Effector CD8-positive, alpha-beta T cell (primary cell): ENCODE measurements around the gene CXorf51B.
"Not testable (repeated sequence)": the region's sequence is repeated elsewhere in the genome, so short reads cannot be mapped to it uniquely, and the experiment has no call there.

Experiments used
- DNase-seq: peaks from one replicate; lab custom pipeline; 2025; lab: John Stamatoyannopoulos, UW
- total RNA-seq, 4 experiments: gene quantifications; one replicate each; lab custom pipeline; 2026; lab: John Stamatoyannopoulos, UW

The CXorf51B gene
- 0 reads per million in 4 experiments for total RNA-seq

- DNase-seq = not testable (repeated sequence)
These were observed at the start of gene CXorf51B for GRCh38 chrX:146809471-146809870. Gene CXorf51B (plus strand): TSS chrX:146809771. CDS start chrX:146809792, 21 bp downstream.

GRCh38 chrX:146814644-146815043 is 5.1 kb downstream of the CXorf51B start, which contains the start of gene CXorf51A:
Gene CXorf51A (minus strand): TSS chrX:146814744. CDS start chrX:146814723, 21 bp downstream.
- not testable (repeated sequence) for DNase-seq

- DNase-seq = no peak
These were observed 22.4 kb downstream of the CXorf51B start for GRCh38 chrX:146831994-146832393.

- DNase-seq = no peak
These were observed 44.7 kb downstream of the CXorf51B start for GRCh38 chrX:146854281-146854680.
